ENCODE results near the gene GJD2. TPM values are rescaled to one million over a fixed set of nuclear protein-coding genes. Genes with fewer than 3 reads are reported as not detected.

The GJD2 gene
- polyA plus RNA-seq, 5 donors = 0.19 TPM; not detected in 4

DNA sequence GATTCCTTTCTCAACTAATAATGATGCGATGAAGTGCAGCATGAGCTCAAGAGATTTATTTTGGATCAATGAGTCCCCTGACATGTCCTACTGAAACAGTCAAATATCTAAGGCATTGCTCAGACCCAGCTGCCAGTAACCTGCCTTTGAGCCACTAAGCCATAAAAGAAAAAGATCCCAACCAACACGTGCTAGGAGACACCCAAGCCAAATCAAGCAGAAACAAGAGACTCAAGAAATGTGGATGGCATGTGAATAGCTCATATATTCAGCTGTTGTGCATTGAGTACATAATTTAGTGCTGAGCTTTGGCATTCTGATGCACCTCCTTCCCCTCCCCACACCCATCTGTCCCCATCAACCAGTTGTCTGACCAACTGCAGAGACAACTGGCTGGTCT, 29.2 kb downstream of the GJD2 start:
- no peak for DNase-seq

DNA sequence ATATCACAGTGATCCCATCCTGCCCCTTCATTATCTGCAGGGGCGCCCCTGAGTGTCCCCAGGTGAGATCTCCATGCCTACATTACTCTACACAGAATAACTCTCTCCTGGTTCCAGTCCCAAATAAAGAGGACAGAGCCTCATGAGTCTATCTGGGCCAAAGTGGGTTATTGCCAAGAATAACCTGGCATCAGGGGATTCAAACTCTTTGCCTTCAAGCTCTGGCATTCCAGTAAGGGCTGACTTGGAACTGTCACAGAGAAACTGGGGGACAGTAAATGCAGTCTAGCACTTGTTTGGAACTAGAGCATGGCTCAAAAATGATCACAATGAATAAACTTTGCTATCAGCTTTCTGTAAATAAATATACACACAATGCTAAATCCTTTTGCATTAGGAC, 30.3 kb downstream of the GJD2 start:
- no peak for DNase-seq

DNA sequence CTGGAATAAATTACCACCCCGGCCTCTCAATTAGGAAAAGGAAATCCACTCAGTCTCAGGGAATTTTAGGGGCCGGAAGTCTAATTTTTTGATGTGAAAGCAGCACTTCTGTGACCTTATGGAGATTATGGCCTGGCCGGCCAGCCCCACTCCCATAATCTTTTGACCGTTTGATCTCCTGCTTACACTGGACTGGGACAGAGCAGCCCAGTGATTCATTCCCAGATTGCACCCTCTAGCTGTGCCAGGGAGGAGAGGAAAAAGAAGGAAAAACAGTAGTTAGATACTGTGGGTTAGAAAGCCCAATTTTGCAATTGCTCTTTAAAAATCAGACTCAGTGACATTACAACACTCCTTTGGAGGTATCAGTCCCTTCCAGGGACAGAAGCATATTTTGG, 32.4 kb downstream of the GJD2 start:
- peak in 1 of 2 donors; percentile 11 for DNase-seq

DNA sequence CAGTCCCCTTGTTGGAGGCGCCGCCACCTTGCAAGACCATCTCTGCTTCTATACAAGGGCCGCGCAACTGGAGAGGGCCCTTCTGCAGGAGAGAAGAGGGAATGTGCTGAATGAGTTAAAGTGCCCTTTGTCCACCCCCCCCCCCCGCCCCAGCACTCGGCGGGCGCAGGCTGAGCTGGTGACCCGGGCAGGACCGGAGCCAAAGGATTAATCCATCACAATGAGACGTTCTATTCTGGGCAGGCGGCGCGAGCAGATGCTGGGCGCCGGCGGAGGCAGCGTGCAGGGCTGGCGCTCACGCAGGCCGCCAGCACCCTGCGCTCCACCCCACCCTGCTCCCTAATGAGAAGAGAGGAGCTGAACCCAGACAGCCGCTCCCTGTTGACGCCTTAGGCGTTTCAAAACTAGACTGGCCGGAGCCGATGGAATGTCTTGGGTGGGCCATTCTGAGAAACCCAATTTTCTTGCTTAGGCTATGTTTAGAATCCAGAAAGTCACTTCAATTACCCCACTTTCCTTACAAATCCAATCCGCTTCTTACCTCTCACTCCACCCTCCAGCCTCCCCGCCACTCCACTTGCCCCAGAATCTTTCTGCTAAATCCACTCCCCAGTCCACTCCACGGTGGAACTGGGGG, 32.9 kb downstream of the GJD2 start:
- peak; percentile 36 to 42 for DNase-seq

DNA sequence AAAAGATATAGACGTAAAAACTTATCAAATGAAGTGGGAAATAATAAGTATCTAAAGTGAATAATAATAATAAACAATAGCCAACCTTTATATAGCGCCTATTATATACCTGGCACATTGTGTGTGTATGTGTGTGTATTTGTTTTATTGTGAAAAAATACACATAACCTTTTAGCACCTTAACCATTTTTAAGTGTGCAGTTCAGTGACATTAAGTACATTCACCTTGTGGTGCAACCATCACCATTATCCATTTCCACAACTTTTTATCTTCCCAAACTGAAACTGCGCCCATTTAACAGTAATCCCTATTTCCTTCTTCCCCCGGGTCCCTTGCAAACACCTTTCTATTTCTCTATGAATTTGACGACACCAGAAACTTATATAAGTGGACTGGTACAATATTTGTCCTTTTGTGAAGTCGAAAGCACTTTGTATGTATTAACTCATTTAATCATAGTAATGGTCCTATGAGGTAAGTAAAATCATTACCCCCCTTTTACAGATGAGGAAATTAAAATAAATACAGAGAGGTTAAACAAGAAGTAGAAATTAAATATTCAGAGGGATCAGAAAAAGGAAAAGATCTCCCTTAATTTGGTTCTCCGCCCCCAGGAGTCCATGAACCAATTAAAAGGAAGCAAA, 33.5 kb downstream of the GJD2 start:
- no peak for DNase-seq

DNA sequence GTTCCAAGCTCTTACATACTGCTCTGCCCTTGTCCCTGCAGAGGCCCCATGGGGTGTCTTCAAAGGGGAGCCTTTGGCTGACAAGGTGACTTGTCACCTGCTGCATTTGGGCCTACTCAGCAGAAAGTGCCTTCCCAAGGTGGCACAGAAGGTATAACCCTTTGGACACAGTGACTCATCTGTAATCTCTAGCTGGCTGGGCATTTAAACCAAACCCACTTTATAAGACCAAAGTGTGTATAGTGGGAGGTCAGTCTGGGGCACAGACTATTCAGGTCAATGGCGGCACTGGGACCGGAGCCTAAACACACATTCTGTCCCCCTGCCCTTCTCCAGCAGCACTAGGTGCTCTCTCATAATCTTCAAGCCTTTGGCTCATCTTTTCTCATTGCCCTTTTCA, 35.1 kb downstream of the GJD2 start:
- no peak for DNase-seq

DNA sequence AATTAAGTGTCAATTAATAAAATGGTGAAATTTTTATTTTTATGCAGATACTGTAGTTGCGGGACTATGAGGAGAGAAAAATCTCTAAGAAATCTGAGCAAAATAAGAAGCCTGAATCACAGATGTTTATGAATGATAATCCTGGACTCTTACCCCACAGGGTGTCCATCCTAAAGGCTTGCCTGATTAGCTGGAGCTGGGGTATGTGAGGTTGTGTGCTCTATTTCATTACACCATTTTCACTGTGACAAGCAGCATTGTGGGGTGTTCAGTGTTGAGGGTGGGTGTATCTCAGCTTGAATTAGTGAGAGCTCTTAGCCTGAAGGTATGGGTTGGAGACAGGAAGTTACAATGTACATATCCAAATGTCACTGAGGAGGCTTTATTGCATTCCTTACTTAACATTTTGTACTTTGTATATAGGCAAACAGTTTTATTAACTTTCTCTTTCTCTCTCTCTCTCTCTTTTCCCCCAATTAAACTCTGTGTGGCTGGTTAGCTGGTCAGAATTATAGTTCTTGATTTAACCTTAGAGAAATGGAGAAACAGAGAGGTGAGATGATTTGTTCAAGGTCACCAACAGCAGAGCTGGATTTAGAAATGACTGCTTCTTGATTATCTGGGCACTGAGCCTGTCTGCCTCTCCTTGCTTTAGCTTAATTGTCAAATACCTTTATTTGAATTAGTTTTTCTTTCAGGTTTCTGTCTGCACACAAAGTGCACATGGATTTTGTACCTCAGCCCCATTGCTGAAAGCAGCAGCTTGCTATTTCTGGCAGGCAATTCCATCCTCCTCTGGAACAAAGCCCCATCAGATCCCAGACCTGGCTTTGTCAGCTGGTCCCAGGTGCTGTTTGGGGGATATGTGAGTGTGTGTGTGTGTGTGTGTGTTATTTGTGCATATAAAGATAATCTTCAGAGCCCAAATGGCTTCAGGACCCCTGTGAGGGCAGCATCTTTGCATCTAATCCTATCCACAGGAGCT, 35.8 kb downstream of the GJD2 start:
- no peak for DNase-seq

DNA sequence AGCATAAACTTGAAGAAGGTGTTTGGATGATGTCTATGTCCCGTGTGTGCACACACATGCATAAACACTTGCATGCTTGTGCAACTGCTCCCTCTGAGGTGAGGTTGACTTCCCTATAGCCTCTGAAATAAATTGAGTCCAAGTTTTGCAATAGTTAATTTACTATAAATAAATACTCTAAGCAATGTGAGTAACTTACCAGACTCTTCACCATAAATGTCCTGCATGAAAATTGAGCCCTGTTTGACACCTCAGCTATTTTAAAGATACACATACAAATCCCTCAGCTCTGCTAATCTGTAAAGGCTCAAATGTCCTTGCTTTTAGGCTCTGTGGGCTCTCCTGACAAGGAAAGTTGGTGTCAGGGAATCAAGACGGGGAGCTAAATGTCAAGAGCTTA, 37.1 kb downstream of the GJD2 start:
- DNase-seq = no peak

DNA sequence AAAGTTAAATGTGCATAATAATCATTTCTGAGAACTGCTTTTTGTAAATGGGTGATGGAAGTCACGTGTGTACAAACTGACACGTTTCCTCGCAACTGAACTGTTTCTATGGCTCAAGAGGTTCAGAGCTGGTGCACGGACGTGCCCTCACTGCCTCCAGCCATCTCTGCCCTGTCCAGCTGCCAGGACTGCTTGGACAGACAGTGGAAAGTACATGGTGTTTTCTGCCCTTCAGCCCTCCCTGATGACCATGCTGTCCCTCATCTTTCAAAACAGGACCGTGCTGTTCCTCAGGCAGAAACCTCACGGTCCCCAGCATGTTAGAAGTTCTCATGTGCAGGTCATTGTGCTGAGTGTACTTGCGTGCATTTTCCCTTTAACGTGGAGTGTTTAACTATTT, 38.7 kb downstream of the GJD2 start:
- no peak for DNase-seq

DNA sequence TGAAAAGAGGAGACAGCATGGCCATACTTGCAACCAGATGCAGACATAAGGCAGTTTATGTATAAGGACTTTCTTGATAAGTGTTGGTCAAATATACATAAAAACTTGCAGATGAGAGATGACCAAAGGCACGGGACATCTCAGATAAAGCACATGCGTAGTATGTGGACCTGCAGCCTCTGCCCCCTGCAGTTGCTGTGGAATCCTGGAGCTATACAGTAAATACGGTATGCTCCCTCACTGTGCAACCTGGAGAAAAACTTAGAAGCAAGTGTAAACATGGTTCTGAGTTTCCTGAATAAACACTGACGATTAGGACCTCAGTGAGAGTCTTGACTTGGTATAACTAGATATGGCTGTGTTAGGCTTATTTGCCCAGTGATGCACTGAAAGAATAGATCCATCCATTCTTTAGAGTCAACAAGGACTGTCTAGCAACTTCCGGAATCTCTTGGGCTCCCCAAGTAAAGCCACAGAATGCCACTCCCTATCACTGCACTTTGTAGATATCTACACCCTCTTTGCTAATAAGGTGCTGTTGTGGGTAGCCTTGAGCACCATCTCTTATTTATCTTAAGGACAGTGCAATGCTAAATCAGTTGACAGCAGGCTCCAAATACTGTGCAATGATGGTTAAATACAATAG, 40.2 kb downstream of the GJD2 start:
- DNase-seq = no peak

DNA sequence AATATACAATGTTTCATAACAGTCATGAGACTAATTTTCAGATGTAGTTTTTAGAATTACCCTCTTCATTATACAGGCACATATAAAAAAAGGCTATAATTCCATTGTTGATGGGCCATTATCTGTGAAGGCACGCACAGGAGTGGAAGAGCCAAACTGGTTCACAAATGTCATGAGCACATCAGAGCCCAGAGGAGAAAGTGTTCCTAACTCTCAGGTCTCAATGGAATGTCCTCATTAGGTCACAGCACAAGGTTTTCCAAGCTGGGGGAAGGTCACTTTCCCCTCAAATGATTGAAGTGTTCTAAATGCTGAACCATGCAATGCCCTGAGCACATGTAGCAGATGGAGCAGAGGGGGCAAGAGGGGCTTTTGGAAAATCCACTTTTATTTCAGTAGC, 41.2 kb downstream of the GJD2 start:
- DNase-seq = no peak

DNA sequence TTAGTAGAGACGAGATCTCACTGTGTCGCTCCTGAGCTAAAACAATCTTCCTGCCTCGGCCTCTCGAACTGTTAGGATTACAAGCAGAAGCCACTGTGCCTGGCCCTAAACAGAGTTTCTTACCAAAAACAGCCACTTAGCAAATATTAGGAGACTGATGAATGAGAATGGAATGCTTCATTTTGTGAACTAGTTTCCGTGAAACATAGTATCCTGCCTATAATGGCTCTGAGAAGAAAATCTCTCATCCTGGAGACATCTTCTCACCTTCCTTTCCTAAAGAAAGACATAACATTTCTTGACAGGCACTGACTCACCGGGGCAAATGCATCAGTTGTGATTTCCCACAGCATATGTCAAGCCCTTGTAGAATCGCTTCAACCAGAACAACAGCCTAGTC, 44.9 kb downstream of the GJD2 start:
- DNase-seq = no peak

DNA sequence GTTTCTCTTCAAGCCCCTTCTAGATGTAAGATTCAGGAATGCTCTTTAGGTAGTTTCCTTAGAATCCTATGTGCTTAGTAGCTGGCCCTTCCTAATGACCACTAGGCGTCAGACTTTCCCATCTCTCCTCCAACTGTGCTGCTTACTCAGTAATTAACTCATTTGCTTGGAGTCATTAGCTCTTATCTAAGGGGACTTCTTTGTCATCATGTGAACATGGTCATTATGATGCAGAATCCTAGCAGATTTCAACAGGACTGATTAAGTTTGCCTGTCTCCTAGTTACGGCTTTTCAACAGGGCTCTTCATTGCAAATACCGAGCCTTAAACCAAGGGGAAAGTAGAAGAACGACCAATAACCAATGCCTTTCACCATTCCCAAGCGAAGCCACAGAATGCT, 46.4 kb downstream of the GJD2 start:
- DNase-seq = peak in 1 of 2 donors; percentile 56

DNA sequence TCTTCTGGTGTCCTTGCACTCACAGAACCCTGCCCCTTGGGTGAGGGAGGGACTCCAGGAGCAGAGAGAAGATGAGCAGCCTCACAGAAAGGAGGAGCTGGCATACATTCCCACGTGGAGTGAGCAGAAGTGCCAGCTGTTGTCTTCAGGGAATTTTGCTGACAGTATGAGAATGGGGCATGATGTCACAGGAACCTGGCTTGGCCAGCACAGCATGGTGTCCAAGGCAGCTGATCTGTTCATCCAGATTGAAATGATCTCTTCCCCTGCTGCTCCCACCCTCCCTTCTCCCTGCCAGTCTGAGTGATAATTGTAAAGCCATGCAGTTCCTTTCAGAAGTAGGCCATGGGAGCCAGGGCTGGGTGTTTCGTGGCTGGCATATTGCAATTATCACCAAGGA, 53.3 kb downstream of the GJD2 start:
- DNase-seq = peak in 1 of 2 donors; percentile 19

Other genes starting within 250 kb of the GJD2 start
- 100 to 1,000 TPM; 108 to 251 (median 201) TPM for gene GOLGA8B, start 171.3 kb downstream of the GJD2 start, polyA plus RNA-seq (ENCODE audit: insufficient read depth in 1 of 5, insufficient read length in 5 of 5, low replicate concordance in 1 of 5)
- gene ACTC1, start 40.6 kb upstream of the GJD2 start, polyA plus RNA-seq (ENCODE audit: insufficient read depth in 1 of 5, insufficient read length in 5 of 5, low replicate concordance in 1 of 5) = 100 to 1,000 TPM in 1 of 5 donors, 10 to 100 TPM in 1, 1 to 10 TPM in 3; 1.3 to 342 (median 4.0) TPM
- gene AQR, start 214.7 kb upstream of the GJD2 start, polyA plus RNA-seq (ENCODE audit: insufficient read depth in 1 of 5, insufficient read length in 5 of 5, low replicate concordance in 1 of 5) = 10 to 100 TPM; 35.2 to 53.4 (median 45.5) TPM
- 10 to 100 TPM; 25.8 to 51.9 (median 43.2) TPM for gene ZNF770, start 233.3 kb upstream of the GJD2 start, polyA plus RNA-seq (ENCODE audit: insufficient read depth in 1 of 5, insufficient read length in 5 of 5, low replicate concordance in 1 of 5)